ENCODE data around the gene HOXA7.

DNA sequence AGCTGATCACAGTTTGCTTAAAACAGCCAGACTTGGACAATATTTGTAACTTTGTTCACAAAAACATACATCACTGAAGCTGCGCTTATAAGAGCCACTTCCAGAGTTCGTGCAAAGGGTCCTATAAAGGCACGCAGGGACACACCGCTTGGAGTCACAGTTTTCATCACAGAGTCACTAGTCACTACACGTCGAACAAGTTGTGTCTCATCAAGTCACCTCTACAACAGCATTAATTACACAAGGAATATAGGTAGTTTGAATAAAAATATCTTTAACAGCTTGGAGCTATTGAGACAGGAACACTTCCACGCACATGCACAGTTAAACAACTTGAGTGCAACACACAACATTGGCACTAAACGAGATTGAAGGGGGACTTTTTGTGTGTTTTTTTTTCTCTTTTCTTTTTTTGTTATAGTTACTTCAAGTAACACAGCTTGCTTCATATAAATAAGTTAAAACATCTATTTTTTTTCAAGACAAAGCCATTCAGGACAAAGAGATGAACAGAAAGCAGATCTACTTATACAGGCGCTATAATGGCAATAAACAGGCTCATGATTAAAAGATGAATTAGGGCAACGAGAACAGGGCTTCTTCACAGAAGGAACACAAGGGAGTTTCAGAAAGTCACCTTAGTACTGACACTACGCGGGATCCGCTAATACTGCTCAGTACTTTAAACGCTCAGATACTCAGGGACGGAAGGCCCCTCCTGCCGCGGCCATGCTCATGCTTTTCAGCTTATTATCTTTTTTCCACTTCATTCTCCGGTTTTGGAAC lies 15.1 kb downstream of the HOXA7 start:
- no peak for TF ChIP-seq CTCF (IDR thresholded peaks at IDR 0.05)
- no peak for TF ChIP-seq EZH2 (IDR thresholded peaks at IDR 0.05)

All from neural progenitor cell (in vitro differentiated cells).